ENCODE data around the gene CTDSP2.
A peak's percentile ranks its signal among the peaks of the same experiment; 100 is the strongest.

DNA sequence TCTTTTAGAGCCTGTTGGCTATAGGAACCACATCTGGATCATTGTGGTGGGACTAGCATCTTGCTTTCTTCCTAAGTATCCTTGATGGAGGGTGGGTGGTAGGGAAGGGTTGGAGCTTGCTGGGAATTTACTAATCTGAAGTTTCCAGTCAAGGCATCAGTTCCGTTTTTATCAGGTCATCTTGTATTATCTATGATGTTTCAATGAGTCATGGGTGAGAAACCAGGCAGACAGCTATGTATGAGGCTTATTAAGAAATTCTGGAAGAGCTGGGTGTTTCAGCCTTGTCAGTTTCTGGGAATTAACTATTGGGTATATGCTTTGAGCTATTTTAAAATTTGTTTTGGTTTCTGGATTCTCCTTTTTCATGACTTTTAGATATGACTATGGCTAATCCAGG, 52.6 kb downstream of the CTDSP2 start:
- TF ChIP-seq, protein P1, sequence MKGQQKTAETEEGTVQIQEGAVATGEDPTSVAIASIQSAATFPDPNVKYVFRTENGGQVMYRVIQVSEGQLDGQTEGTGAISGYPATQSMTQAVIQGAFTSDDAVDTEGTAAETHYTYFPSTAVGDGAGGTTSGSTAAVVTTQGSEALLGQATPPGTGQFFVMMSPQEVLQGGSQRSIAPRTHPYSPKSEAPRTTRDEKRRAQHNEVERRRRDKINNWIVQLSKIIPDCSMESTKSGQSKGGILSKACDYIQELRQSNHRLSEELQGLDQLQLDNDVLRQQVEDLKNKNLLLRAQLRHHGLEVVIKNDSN (IDR thresholded peaks at IDR 0.05; ENCODE audit: borderline replicate concordance, low read depth): no peak
- TF ChIP-seq, protein P2, sequence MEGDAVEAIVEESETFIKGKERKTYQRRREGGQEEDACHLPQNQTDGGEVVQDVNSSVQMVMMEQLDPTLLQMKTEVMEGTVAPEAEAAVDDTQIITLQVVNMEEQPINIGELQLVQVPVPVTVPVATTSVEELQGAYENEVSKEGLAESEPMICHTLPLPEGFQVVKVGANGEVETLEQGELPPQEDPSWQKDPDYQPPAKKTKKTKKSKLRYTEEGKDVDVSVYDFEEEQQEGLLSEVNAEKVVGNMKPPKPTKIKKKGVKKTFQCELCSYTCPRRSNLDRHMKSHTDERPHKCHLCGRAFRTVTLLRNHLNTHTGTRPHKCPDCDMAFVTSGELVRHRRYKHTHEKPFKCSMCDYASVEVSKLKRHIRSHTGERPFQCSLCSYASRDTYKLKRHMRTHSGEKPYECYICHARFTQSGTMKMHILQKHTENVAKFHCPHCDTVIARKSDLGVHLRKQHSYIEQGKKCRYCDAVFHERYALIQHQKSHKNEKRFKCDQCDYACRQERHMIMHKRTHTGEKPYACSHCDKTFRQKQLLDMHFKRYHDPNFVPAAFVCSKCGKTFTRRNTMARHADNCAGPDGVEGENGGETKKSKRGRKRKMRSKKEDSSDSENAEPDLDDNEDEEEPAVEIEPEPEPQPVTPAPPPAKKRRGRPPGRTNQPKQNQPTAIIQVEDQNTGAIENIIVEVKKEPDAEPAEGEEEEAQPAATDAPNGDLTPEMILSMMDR (IDR thresholded peaks at IDR 0.05): no peak
- TF ChIP-seq, protein P3, sequence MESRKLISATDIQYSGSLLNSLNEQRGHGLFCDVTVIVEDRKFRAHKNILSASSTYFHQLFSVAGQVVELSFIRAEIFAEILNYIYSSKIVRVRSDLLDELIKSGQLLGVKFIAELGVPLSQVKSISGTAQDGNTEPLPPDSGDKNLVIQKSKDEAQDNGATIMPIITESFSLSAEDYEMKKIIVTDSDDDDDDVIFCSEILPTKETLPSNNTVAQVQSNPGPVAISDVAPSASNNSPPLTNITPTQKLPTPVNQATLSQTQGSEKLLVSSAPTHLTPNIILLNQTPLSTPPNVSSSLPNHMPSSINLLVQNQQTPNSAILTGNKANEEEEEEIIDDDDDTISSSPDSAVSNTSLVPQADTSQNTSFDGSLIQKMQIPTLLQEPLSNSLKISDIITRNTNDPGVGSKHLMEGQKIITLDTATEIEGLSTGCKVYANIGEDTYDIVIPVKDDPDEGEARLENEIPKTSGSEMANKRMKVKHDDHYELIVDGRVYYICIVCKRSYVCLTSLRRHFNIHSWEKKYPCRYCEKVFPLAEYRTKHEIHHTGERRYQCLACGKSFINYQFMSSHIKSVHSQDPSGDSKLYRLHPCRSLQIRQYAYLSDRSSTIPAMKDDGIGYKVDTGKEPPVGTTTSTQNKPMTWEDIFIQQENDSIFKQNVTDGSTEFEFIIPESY (IDR thresholded peaks at IDR 0.05; ENCODE audit: borderline replicate concordance, low read depth): no peak
- TF ChIP-seq, protein P4, sequence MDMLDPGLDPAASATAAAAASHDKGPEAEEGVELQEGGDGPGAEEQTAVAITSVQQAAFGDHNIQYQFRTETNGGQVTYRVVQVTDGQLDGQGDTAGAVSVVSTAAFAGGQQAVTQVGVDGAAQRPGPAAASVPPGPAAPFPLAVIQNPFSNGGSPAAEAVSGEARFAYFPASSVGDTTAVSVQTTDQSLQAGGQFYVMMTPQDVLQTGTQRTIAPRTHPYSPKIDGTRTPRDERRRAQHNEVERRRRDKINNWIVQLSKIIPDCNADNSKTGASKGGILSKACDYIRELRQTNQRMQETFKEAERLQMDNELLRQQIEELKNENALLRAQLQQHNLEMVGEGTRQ (IDR thresholded peaks at IDR 0.05; ENCODE audit: borderline replicate concordance, low read depth, low read length): no peak
- no peak; the same call in 1 of the 2 replicates for TF ChIP-seq POLR2AphosphoS5 (IDR thresholded peaks at IDR 0.05; ENCODE audit: low read depth, low read length)
- TF ChIP-seq YY1 (IDR thresholded peaks at IDR 0.05; ENCODE audit: low read depth): no peak
- TF ChIP-seq, protein P5, sequence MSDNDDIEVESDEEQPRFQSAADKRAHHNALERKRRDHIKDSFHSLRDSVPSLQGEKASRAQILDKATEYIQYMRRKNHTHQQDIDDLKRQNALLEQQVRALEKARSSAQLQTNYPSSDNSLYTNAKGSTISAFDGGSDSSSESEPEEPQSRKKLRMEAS (IDR thresholded peaks at IDR 0.05; ENCODE audit: low read depth): peak; percentile 45; the same call in 1 of the 2 replicates
- TF ChIP-seq JUND (IDR thresholded peaks at IDR 0.05): peak; percentile 74
- TF ChIP-seq EP300 (IDR thresholded peaks at IDR 0.05; ENCODE audit: borderline replicate concordance in 1 of 2, low read depth in 1 of 2, low read length in 1 of 2): no peak
- TF ChIP-seq EZH2phosphoT487 (IDR thresholded peaks at IDR 0.05; ENCODE audit: borderline replicate concordance, low read depth): no peak
- no peak for TF ChIP-seq TAF1 (IDR thresholded peaks at IDR 0.05; ENCODE audit: borderline replicate concordance, low read depth, low read length)
